ENCODE results near the gene FRMPD2. TPM values are rescaled to one million over a fixed set of nuclear protein-coding genes. Genes with fewer than 3 reads are reported as not detected.
"Not testable (repeated sequence)": the region's sequence is repeated elsewhere in the genome, so short reads cannot be mapped to it uniquely, and the experiment has no call there.

FRMPD2 gene
- polyA plus RNA-seq, 3 donors: not detected

- WGBS, 3 donors: 90 to 93% (median 92%) methylated on average over 3 of the region's 3 CpGs
- not testable (repeated sequence) for H3K27ac ChIP-seq (ENCODE audit: low read depth, low read length)
Observed at GRCh38 chr10:48221031-48221430, 53.5 kb downstream of the FRMPD2 start.

- H3K27ac ChIP-seq (ENCODE audit: low read depth, low read length): no peak overlapping the region
- WGBS, 3 donors: 89 to 93% (median 90%) methylated on average over 1 of the region's 1 CpG
Observed at GRCh38 chr10:48219194-48219593, 55.3 kb downstream of the FRMPD2 start.

- 71 to 86% (median 83%) methylated on average over 1 of the region's 1 CpG for whole genome bisulfite sequencing, 3 donors
- H3K27ac ChIP-seq (ENCODE audit: low read depth, low read length): no peak overlapping the region
Observed at GRCh38 chr10:48216744-48217143, 57.8 kb downstream of the FRMPD2 start.

- no peak overlapping the region for H3K27ac ChIP-seq (ENCODE audit: low read depth, low read length)
Observed at GRCh38 chr10:48216204-48216505, 58.3 kb downstream of the FRMPD2 start.

- H3K27ac ChIP-seq (ENCODE audit: low read depth, low read length): no peak overlapping the region
- WGBS, 3 donors: 58 to 78% (median 70%) methylated on average over 5 of the region's 5 CpGs
Observed at GRCh38 chr10:48215486-48216203, 58.9 kb downstream of the FRMPD2 start.

GRCh38 chr10:48214716-48215485, 59.6 kb downstream of the FRMPD2 start:
- 83 to 90% (median 84%) methylated on average over 6 of the region's 6 CpGs for whole genome bisulfite sequencing, 3 donors

GRCh38 chr10:48213047-48213446, 61.4 kb downstream of the FRMPD2 start:
- WGBS, 3 donors: 40 to 64% (median 47%) methylated on average over 1 of the region's 1 CpG
- no peak overlapping the region for H3K27ac ChIP-seq (ENCODE audit: low read depth, low read length)

More at GRCh38 chr10:48214716-48215485, 59.6 kb downstream of the FRMPD2 start:
- no peak overlapping the region for H3K27ac ChIP-seq (ENCODE audit: low read depth, low read length)

GRCh38 chr10:48211777-48212176, 62.7 kb downstream of the FRMPD2 start:
- 87 to 93% (median 91%) methylated on average over 7 of the region's 7 CpGs for whole genome bisulfite sequencing, 3 donors

GRCh38 chr10:48210966-48211365, 63.5 kb downstream of the FRMPD2 start:
- 87 to 94% (median 91%) methylated on average over 5 of the region's 5 CpGs for WGBS, 3 donors
- no peak overlapping the region for H3K27ac ChIP-seq (ENCODE audit: low read depth, low read length)

More at GRCh38 chr10:48211777-48212176, 62.7 kb downstream of the FRMPD2 start:
- H3K27ac ChIP-seq (ENCODE audit: low read depth, low read length): no peak overlapping the region

- 87 to 89% (median 89%) methylated on average over 9 of the region's 9 CpGs for WGBS, 3 donors
- H3K27ac ChIP-seq (ENCODE audit: low read depth, low read length): no peak overlapping the region
Observed at GRCh38 chr10:48210391-48210790, 64.1 kb downstream of the FRMPD2 start.

- no peak overlapping the region for H3K27ac ChIP-seq (ENCODE audit: low read depth, low read length)
- WGBS, 3 donors: 70 to 81% (median 77%) methylated on average over 2 of the region's 2 CpGs
Observed at GRCh38 chr10:48209241-48209640, 65.3 kb downstream of the FRMPD2 start.

- 58 to 83% (median 80%) methylated on average over 5 of the region's 5 CpGs for WGBS, 3 donors
Observed at GRCh38 chr10:48207853-48208252, 66.6 kb downstream of the FRMPD2 start.

GRCh38 chr10:48206482-48207250, 67.8 kb downstream of the FRMPD2 start:
- H3K27ac ChIP-seq (ENCODE audit: low read depth, low read length): no peak overlapping the region
- 67 to 75% (median 74%) methylated on average over 6 of the region's 6 CpGs for WGBS, 3 donors

More at GRCh38 chr10:48207853-48208252, 66.6 kb downstream of the FRMPD2 start:
- no peak overlapping the region for H3K27ac ChIP-seq (ENCODE audit: low read depth, low read length)

GRCh38 chr10:48205918-48206317, 68.6 kb downstream of the FRMPD2 start:
- H3K27ac ChIP-seq (ENCODE audit: low read depth, low read length): no peak overlapping the region
- 94 to 95% (median 95%) methylated on average over 4 of the region's 4 CpGs for WGBS, 3 donors

GRCh38 chr10:48199580-48200377, 74.7 kb downstream of the FRMPD2 start:
- H3K27ac ChIP-seq (ENCODE audit: low read depth, low read length): no peak overlapping the region
- WGBS, 3 donors: 59 to 76% (median 61%) methylated on average over 9 of the region's 9 CpGs

- WGBS, 3 donors: 80 to 84% (median 82%) methylated on average over 6 of the region's 6 CpGs
- H3K27ac ChIP-seq (ENCODE audit: low read depth, low read length): no peak overlapping the region
Observed at GRCh38 chr10:48197236-48197899, 77.1 kb downstream of the FRMPD2 start.

GRCh38 chr10:48195803-48196202, 78.7 kb downstream of the FRMPD2 start:
- no peak overlapping the region for H3K27ac ChIP-seq (ENCODE audit: low read depth, low read length)
- 49 to 86% (median 72%) methylated on average over 2 of the region's 2 CpGs for WGBS, 3 donors

GRCh38 chr10:48194830-48195229, 79.7 kb downstream of the FRMPD2 start:
- no peak overlapping the region for H3K27ac ChIP-seq (ENCODE audit: low read depth, low read length)
- WGBS, 3 donors: 50 to 70% (median 59%) methylated on average over 1 of the region's 1 CpG

Data from adipose tissue (tissue), 3 donors.